Measurements from ENCODE around the gene ANKIB1. TPM values are rescaled to one million over a fixed set of nuclear protein-coding genes. Genes with fewer than 3 reads are reported as not detected.

ANKIB1 gene
- 50.1 TPM for total RNA-seq
- long read RNA-seq, full-length matches to known transcripts: 4 of 16 reads
- long read RNA-seq, partial matches to known transcripts: 7 of 16 reads
- long read RNA-seq, other reads (novel, unspliced or antisense): 5 of 16 reads

- peaks cover 12% of the 10 kb centered on the region for H3K36me3 ChIP-seq
- intact Hi-C loops (cut with DNase I): no loop called here
- peak within 1 kb of the TSS; percentile 93 for H3K27ac ChIP-seq
- DNase-seq (peak; percentile 95), ATAC-seq (peak; percentile 96)
- no peak for TF ChIP-seq CTCF (IDR thresholded peaks at IDR 0.05)
- H3K27me3 ChIP-seq: no peaks in the 10 kb centered on the region
- no peaks in the 10 kb centered on the region for H3K9me3 ChIP-seq
- H3K4me1 ChIP-seq: peaks cover 33% of the 10 kb centered on the region
- peak within 1 kb of the TSS; percentile 85 for H3K4me3 ChIP-seq
These were observed at the start of gene ANKIB1, which contains the start of gene KRIT1 for GRCh38 chr7:92245487-92246359. Gene ANKIB1 (plus strand): TSS chr7:92245974. CDS start chr7:92294979, 49,005 bp downstream. Gene KRIT1 (minus strand): TSS chr7:92245914. CDS start chr7:92242135, 3,779 bp downstream.

- Histone ChIP-seq H3K36me3 (peaks cover 64% of the 10 kb centered on the region), H3K9me3 (no peaks in the 10 kb centered on the region), H3K4me1 (no peaks in the 10 kb centered on the region), H3K4me3 (no peak overlapping the region), H3K27ac (no peak overlapping the region), H3K27me3 (no peaks in the 10 kb centered on the region)
- ATAC-seq: no peak
- intact Hi-C loops (cut with DNase I): no loop called here
- TF ChIP-seq CTCF (IDR thresholded peaks at IDR 0.05): no peak
- DNase-seq: no peak
These were observed 45.0 kb upstream of the ANKIB1 start for GRCh38 chr7:92200791-92201190.

GRCh38 chr7:92205987-92206386 is 39.8 kb upstream of the ANKIB1 start:
- ATAC-seq: no peak
- Histone ChIP-seq H3K4me3 (no peak overlapping the region), H3K27ac (no peak overlapping the region), H3K27me3 (no peaks in the 10 kb centered on the region), H3K9me3 (no peaks in the 10 kb centered on the region), H3K36me3 (peaks cover 61% of the 10 kb centered on the region), H3K4me1 (no peaks in the 10 kb centered on the region)
- no peak for DNase-seq
- TF ChIP-seq CTCF (IDR thresholded peaks at IDR 0.05): no peak
- intact Hi-C loops (cut with DNase I): no loop called here

GRCh38 chr7:92206672-92207071 is 39.1 kb upstream of the ANKIB1 start:
- intact Hi-C loops (cut with DNase I): no loop called here
- peaks cover 61% of the 10 kb centered on the region for H3K36me3 ChIP-seq
- no peaks in the 10 kb centered on the region for H3K27me3 ChIP-seq
- DNase-seq: no peak
- H3K4me3 ChIP-seq: no peak overlapping the region
- H3K27ac ChIP-seq: no peak overlapping the region
- H3K9me3 ChIP-seq: no peaks in the 10 kb centered on the region
- TF ChIP-seq CTCF (IDR thresholded peaks at IDR 0.05): no peak
- ATAC-seq: no peak
- H3K4me1 ChIP-seq: no peaks in the 10 kb centered on the region

- no peaks in the 10 kb centered on the region for H3K4me1 ChIP-seq
- no peak for DNase-seq
- intact Hi-C loops (cut with DNase I): no loop called here
These were observed 24.0 kb upstream of the ANKIB1 start for GRCh38 chr7:92221766-92222165.

More at GRCh38 chr7:92221766-92222165, 24.0 kb upstream of the ANKIB1 start:
- H3K27me3 ChIP-seq: no peaks in the 10 kb centered on the region
- no peak for ATAC-seq
- peaks cover 96% of the 10 kb centered on the region for H3K36me3 ChIP-seq
- TF ChIP-seq CTCF (IDR thresholded peaks at IDR 0.05): no peak
- no peak overlapping the region for H3K4me3 ChIP-seq
- H3K9me3 ChIP-seq: no peaks in the 10 kb centered on the region
- H3K27ac ChIP-seq: no peak overlapping the region
